ENCODE results near the gene OBP2B.
"Not testable (repeated sequence)": the region's sequence is repeated elsewhere in the genome, so short reads cannot be mapped to it uniquely, and the experiment has no call there.

DNA sequence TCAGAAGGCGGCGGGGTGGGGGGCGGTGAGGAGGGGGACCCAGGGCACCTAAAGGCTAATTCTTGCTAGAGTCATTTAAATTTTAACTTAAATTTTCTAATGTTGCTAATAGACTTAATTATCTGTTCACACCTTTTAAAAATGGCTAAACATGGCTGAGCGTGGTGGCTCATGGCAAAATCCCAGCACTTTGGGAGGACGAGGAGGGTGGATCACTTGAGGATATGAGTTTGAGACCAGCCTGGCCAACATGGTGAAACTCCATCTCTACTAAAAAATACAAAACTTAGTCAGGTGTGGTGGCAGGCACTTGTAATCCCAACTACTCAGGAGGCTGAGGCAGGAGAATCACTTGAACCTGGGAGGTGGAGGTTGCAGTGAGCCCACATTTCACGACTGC lies 42.2 kb upstream of the OBP2B start:
- not testable (repeated sequence) for TF ChIP-seq ZNF274 (IDR thresholded peaks at IDR 0.05; ENCODE audit: low read depth, low read length); YY1 (IDR thresholded peaks at IDR 0.05; ENCODE audit: insufficient read depth, insufficient read length); SUZ12 (IDR thresholded peaks at IDR 0.05; ENCODE audit: extremely low read depth, insufficient read depth, insufficient read length)
